SK-MEL-5 (cell line): ENCODE measurements around the gene SEMA4B. TPM values are rescaled to one million over a fixed set of nuclear protein-coding genes. Genes with fewer than 3 reads are reported as not detected.
A peak's percentile ranks its signal among the peaks of the same experiment; 100 is the strongest.
"Not testable (repeated sequence)": the region's sequence is repeated elsewhere in the genome, so short reads cannot be mapped to it uniquely, and the experiment has no call there.

ENCODE experiments used
- DNase-seq: peaks from one replicate; pipeline ENCODE4 v3.0.0-alpha.2; 2016; ENCODE audit warnings: low read depth, low spot score
- in situ Hi-C: cut with HindIII; loops from 2 replicates; pipeline ENCODE4 v1.10.0; 2016; ENCODE audit warnings: low sequenced_read_pairs, high pct_unique_total_duplicates, low pct_unique_long_range_greater_than_20kb
- total RNA-seq: library from RNA; depleted of rRNA; stranded (reverse); fragments of >200 nt; shearing (Covaris generic); gene quantifications from 2 replicates; pipeline ENCODE4 v1.2.3, GENCODE V29; 2014

The SEMA4B gene
- total RNA-seq, 1 experiment from 2014 or later = 10.6 TPM

- in situ Hi-C loops = no loop called here
- DNase-seq = no peak
Observed at GRCh38 chr15:90177012-90177411, 24.1 kb upstream of the SEMA4B start.

- DNase-seq = no peak
- in situ Hi-C loops = no loop called here
Observed at GRCh38 chr15:90178468-90179435, 22.4 kb upstream of the SEMA4B start.

- in situ Hi-C loops = no loop called here
Observed at GRCh38 chr15:90181776-90182175, 19.4 kb upstream of the SEMA4B start.

GRCh38 chr15:90184119-90184785 lies 16.9 kb upstream of the SEMA4B start:
- in situ Hi-C loops = no loop called here
- DNase-seq = peak; percentile 49

More at GRCh38 chr15:90181776-90182175, 19.4 kb upstream of the SEMA4B start:
- no peak for DNase-seq

- in situ Hi-C loops = no loop called here
- peak; percentile 62 for DNase-seq
Observed at GRCh38 chr15:90184786-90185704, 16.1 kb upstream of the SEMA4B start.

GRCh38 chr15:90187257-90187868 lies 13.8 kb upstream of the SEMA4B start:
- in situ Hi-C loops = no loop called here

GRCh38 chr15:90188065-90188464 lies 13.1 kb upstream of the SEMA4B start:
- DNase-seq, in situ Hi-C loops: not testable (repeated sequence)

More at GRCh38 chr15:90187257-90187868, 13.8 kb upstream of the SEMA4B start:
- DNase-seq = no peak

GRCh38 chr15:90188914-90189748 lies 12.0 kb upstream of the SEMA4B start:
- in situ Hi-C loops = no loop called here
- no peak for DNase-seq

GRCh38 chr15:90189781-90190467 lies 11.2 kb upstream of the SEMA4B start:
- no peak for DNase-seq
- in situ Hi-C loops = no loop called here

- in situ Hi-C loops = no loop called here
- DNase-seq = no peak
Observed at GRCh38 chr15:90190606-90191343, 10.4 kb upstream of the SEMA4B start.

- in situ Hi-C loops = no loop called here
- DNase-seq = no peak
Observed at GRCh38 chr15:90191344-90191687, 9.8 kb upstream of the SEMA4B start.

GRCh38 chr15:90191794-90192509 lies 9.2 kb upstream of the SEMA4B start:
- no peak for DNase-seq
- in situ Hi-C loops = no loop called here

GRCh38 chr15:90192961-90193786 lies 8.0 kb upstream of the SEMA4B start:
- DNase-seq = no peak
- in situ Hi-C loops = no loop called here

- in situ Hi-C loops = no loop called here
- DNase-seq = no peak
Observed at GRCh38 chr15:90194655-90195054, 6.5 kb upstream of the SEMA4B start.
